Measurements from ENCODE around the gene MTERF2. TPM values are rescaled to one million over a fixed set of nuclear protein-coding genes. Genes with fewer than 3 reads are reported as not detected.
A peak's percentile ranks its signal among the peaks of the same experiment; 100 is the strongest.
"Not testable (repeated sequence)": the region's sequence is repeated elsewhere in the genome, so short reads cannot be mapped to it uniquely, and the experiment has no call there.

Gene MTERF2
- total and polyA plus RNA-seq, 2 donors (not counting 1 experiment from before 2014, with no cell fraction given) = 6.3 to 7.3 TPM

DNA sequence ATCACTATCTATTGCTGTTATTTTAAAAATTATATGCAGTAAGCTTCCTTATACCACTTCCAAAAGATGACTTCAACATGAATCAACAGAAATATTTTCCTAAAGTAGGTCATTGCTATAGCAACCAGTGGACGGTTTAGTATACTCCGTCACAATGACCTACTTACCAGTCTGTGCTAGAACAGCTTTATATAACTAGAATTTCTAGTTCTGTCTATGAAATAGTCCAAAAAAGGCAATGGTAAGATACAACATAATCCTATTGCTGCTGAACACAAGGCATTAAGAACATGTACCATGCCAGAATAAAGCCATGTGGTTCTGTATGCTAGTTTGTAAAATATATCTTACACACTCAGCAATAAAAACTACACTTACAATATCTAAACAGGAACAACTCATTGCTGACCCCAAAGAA lies 40.7 kb upstream of the MTERF2 start:
- Histone ChIP-seq H3K4me3 (replicated peaks in 1 of 4; ENCODE audit: control extremely low read depth in 1 of 4, insufficient read depth in 1 of 4, low read depth in 3 of 4, low read length in 4 of 4) (no peak overlapping the region), H3K36me3 (ENCODE audit: control insufficient read depth, insufficient read depth, low read length) (no peaks in the 10 kb centered on the region), H3K79me2 (ENCODE audit: control insufficient read depth, insufficient read depth, low read length) (no peaks in the 10 kb centered on the region), H3K4me1 (ENCODE audit: control insufficient read depth, extremely low read depth, insufficient read depth, low read length) (peaks cover 5% of the 10 kb centered on the region), H3K4me2 (ENCODE audit: extremely low read depth, insufficient read depth, low read length) (peak overlapping the region; percentile 46), H3K27ac (ENCODE audit: insufficient read depth, low read length) (peak overlapping the region; percentile 61), H3K9ac (ENCODE audit: insufficient read depth, low read length) (no peak overlapping the region), H2AFZ (ENCODE audit: low read length) (no peak overlapping the region), H4K20me1 (ENCODE audit: control insufficient read depth, extremely low read depth, insufficient read depth, low read length) (no peaks in the 10 kb centered on the region), H3K27me3 (ENCODE audit: control insufficient read depth, insufficient read depth, low read length) (no peaks in the 10 kb centered on the region), H3K9me3 (ENCODE audit: control insufficient read depth, insufficient read depth, low read depth, low read length) (no peaks in the 10 kb centered on the region)
- no peak for TF ChIP-seq EZH2 (IDR thresholded peaks at IDR 0.05; ENCODE audit: low read length, missing control alignments)
- TF ChIP-seq, protein P1, sequence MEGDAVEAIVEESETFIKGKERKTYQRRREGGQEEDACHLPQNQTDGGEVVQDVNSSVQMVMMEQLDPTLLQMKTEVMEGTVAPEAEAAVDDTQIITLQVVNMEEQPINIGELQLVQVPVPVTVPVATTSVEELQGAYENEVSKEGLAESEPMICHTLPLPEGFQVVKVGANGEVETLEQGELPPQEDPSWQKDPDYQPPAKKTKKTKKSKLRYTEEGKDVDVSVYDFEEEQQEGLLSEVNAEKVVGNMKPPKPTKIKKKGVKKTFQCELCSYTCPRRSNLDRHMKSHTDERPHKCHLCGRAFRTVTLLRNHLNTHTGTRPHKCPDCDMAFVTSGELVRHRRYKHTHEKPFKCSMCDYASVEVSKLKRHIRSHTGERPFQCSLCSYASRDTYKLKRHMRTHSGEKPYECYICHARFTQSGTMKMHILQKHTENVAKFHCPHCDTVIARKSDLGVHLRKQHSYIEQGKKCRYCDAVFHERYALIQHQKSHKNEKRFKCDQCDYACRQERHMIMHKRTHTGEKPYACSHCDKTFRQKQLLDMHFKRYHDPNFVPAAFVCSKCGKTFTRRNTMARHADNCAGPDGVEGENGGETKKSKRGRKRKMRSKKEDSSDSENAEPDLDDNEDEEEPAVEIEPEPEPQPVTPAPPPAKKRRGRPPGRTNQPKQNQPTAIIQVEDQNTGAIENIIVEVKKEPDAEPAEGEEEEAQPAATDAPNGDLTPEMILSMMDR (conservative IDR thresholded peaks at IDR 0.05 in 1 of 2, IDR thresholded peaks at IDR 0.05 in 1 of 2; ENCODE audit: low read depth in 1 of 2, low read length in 2 of 2) = no peak
- DNase-seq (ENCODE audit: low read depth in 2 of 2) = peak; percentile 95 to 96

DNA sequence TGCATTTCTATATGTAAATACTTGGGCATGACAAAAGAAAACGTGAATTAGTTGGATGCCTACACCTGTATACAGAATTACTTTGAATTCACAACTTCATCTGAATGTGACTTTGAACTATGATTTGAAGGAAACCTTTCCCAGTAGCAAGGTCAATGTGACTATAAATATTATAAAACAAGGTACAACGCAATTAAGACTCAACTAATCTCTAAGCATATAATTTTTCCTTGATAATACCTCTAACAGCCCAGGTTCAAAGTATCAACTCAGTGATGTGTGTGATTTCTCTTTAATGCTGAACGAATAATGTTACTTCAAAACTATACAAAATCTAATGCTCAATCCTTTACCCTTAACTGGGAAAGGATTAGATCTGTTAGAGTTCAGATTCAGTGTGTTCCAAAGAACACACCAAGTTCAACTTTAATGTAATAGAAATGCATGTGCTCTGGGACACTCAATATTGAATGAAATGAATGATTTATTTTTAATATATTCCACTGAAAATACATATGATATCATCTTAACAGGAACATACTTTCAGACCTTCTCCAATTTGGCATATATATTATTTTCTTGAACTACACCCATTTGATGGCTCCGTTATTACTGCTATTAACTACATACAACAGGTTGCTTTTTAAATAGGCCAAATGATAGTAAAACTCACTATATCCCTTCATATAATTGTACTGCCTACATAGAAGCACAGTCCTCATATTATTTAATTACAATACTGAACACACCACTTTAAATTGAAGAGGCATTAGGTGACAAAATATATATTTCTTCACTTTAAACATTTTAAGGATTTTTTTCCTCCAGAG lies 40.1 kb upstream of the MTERF2 start:
- Histone ChIP-seq H3K4me1 (ENCODE audit: control insufficient read depth, extremely low read depth, insufficient read depth, low read length) (peaks cover 5% of the 10 kb centered on the region), H3K36me3 (ENCODE audit: control insufficient read depth, insufficient read depth, low read length) (no peaks in the 10 kb centered on the region), H3K27me3 (ENCODE audit: control insufficient read depth, insufficient read depth, low read length) (no peaks in the 10 kb centered on the region), H4K20me1 (ENCODE audit: control insufficient read depth, extremely low read depth, insufficient read depth, low read length) (no peaks in the 10 kb centered on the region), H3K79me2 (ENCODE audit: control insufficient read depth, insufficient read depth, low read length) (no peaks in the 10 kb centered on the region), H3K4me2 (ENCODE audit: extremely low read depth, insufficient read depth, low read length) (peak overlapping the region; percentile 3), H3K9ac (ENCODE audit: insufficient read depth, low read length) (no peak overlapping the region), H3K4me3 (replicated peaks in 1 of 4; ENCODE audit: control extremely low read depth in 1 of 4, insufficient read depth in 1 of 4, low read depth in 3 of 4, low read length in 4 of 4) (peak overlapping the region in 1 of 4 experiments; percentile 11), H2AFZ (ENCODE audit: low read length) (no peak overlapping the region), H3K27ac (ENCODE audit: insufficient read depth, low read length) (peak overlapping the region; percentile 15), H3K9me3 (ENCODE audit: control insufficient read depth, insufficient read depth, low read depth, low read length) (no peaks in the 10 kb centered on the region)
- TF ChIP-seq EZH2 (IDR thresholded peaks at IDR 0.05; ENCODE audit: low read length, missing control alignments) = no peak
- TF ChIP-seq, protein P1 (conservative IDR thresholded peaks at IDR 0.05 in 1 of 2, IDR thresholded peaks at IDR 0.05 in 1 of 2; ENCODE audit: low read depth in 1 of 2, low read length in 2 of 2) = no peak
- no peak for DNase-seq (ENCODE audit: low read depth in 2 of 2)

GRCh38 chr12:107026356-107026755 lies 39.4 kb upstream of the MTERF2 start:
- not testable (repeated sequence) for H3K79me2 ChIP-seq (ENCODE audit: control insufficient read depth, insufficient read depth, low read length); H3K9me3 ChIP-seq (ENCODE audit: control insufficient read depth, insufficient read depth, low read depth, low read length); H3K27me3 ChIP-seq (ENCODE audit: control insufficient read depth, insufficient read depth, low read length); H3K4me1 ChIP-seq (ENCODE audit: control insufficient read depth, extremely low read depth, insufficient read depth, low read length); H3K4me3 ChIP-seq (replicated peaks in 1 of 4; ENCODE audit: control extremely low read depth in 1 of 4, insufficient read depth in 1 of 4, low read depth in 3 of 4, low read length in 4 of 4); H4K20me1 ChIP-seq (ENCODE audit: control insufficient read depth, extremely low read depth, insufficient read depth, low read length); DNase-seq (ENCODE audit: low read depth in 2 of 2); H3K4me2 ChIP-seq (ENCODE audit: extremely low read depth, insufficient read depth, low read length); H2AFZ ChIP-seq (ENCODE audit: low read length); H3K9ac ChIP-seq (ENCODE audit: insufficient read depth, low read length); H3K36me3 ChIP-seq (ENCODE audit: control insufficient read depth, insufficient read depth, low read length); H3K27ac ChIP-seq (ENCODE audit: insufficient read depth, low read length)
